CD4-positive, alpha-beta T cell (primary cell): ENCODE results near the gene ROBO4. TPM values are rescaled to one million over a fixed set of nuclear protein-coding genes. Genes with fewer than 3 reads are reported as not detected.

ENCODE experiments used
- ATAC-seq: fragments of 200-7000 bp; cut with Tn5 transposase; one replicate; pipeline ENCODE4 v1.10.0; 2022; ENCODE audit warnings: mild to moderate bottlenecking; ENCODE audit not compliant: poor library complexity
- CTCF ChIA-PET: fragments of 350-600 bp; sonication (Branson Sonifier 250); formaldehyde crosslinking; loops from one replicate; lab custom pipeline; 2021; ENCODE audit warnings: antibody characterized with exemption, inconsistent platforms; lab: Charles Lee
- POLR2A ChIA-PET: fragments of 350-600 bp; sonication (Branson Sonifier 250); formaldehyde crosslinking; loops from one replicate; lab custom pipeline; 2021; ENCODE audit warnings: antibody characterized with exemption, inconsistent platforms; lab: Charles Lee
- DNase-seq, 14 experiments: peaks; one replicate each; pipeline ENCODE4 v3.0.0-alpha.2; 2013 to 2020; ENCODE audit warnings: mixed read lengths in 2 of 14
- H3K27ac ChIP-seq, 2 donors: one replicate each; pipeline versions ENCODE4 v1.5.1 to v1.7.0; 2013; ENCODE audit warnings: low read length in 2 of 2, low read depth in 1 of 2, mild to moderate bottlenecking in 1 of 2
- H3K27me3 ChIP-seq, 2 experiments: 1 replicate in 1 of 2; 2 replicates in 1 of 2; pipeline versions ENCODE4 v1.6.1 to v1.7.0; 2013; ENCODE audit warnings: low read length in 2 of 2, control low read depth in 1 of 2, mild to moderate bottlenecking in 1 of 2, moderate library complexity in 1 of 2; ENCODE audit not compliant: insufficient read depth in 2 of 2, control insufficient read depth in 1 of 2
- H3K36me3 ChIP-seq: one replicate; pipeline ENCODE4 v1.6.1; 2013; ENCODE audit warnings: low read length, control low read depth; ENCODE audit not compliant: insufficient read depth
- H3K4me1 ChIP-seq: one replicate; pipeline ENCODE4 v1.6.1; 2013; ENCODE audit warnings: low read length, control low read depth; ENCODE audit not compliant: insufficient read depth
- H3K4me3 ChIP-seq: one replicate; pipeline ENCODE4 v1.5.1; 2013; ENCODE audit warnings: mild to moderate bottlenecking, low read length, moderate library complexity
- H3K9me3 ChIP-seq, 2 experiments: 1 replicate in 1 of 2; 2 replicates in 1 of 2; pipeline versions ENCODE4 v1.6.1 to v1.7.0; 2013; ENCODE audit warnings: low read length in 2 of 2, mild to moderate bottlenecking in 2 of 2, control low read depth in 1 of 2, moderate library complexity in 1 of 2; ENCODE audit not compliant: control insufficient read depth in 1 of 2, insufficient read depth in 1 of 2
- H3K27ac Mint-ChIP-seq: one replicate; pipeline ENCODE4 v1.8.0; 2020; ENCODE audit warnings: mixed read lengths
- H3K27me3 Mint-ChIP-seq: one replicate; pipeline ENCODE4 v1.8.0; 2021; ENCODE audit warnings: mixed read lengths
- H3K36me3 Mint-ChIP-seq: one replicate; pipeline ENCODE4 v1.8.0; 2021; ENCODE audit warnings: low read depth, mixed read lengths
- H3K4me1 Mint-ChIP-seq: one replicate; pipeline ENCODE4 v1.8.0; 2021; ENCODE audit warnings: low read depth, mixed read lengths
- H3K4me3 Mint-ChIP-seq: one replicate; pipeline ENCODE4 v1.8.0; 2020; ENCODE audit warnings: mild to moderate bottlenecking, mixed read lengths
- H3K9me3 Mint-ChIP-seq: one replicate; pipeline ENCODE4 v1.8.0; 2020; ENCODE audit warnings: mixed read lengths
- intact Hi-C, 2 experiments: fragments of 100-400 bp; cut with DNase I in 1 of 2; cut with micrococcal nuclease in 1 of 2; formaldehyde crosslinking; loops; one replicate each; pipeline versions ENCODE4 v1.15.1 to v1.9.0; 2023 to 2025; cut with DNase I, micrococcal nuclease
- total RNA-seq, 174 experiments: library from RNA in 2 of 174; stranded (reverse) in 2 of 174; gene quantifications; one replicate each; pipeline ENCODE4 v1.2.3 and lab custom pipeline; 2021 to 2026
- TF ChIP-seq, protein P1 (sequence below): fragments of 200-600 bp; IDR thresholded peaks from one replicate; pipeline ENCODE4 v1.8.0; 2022; ENCODE audit warnings: antibody characterized with exemption, mild to moderate bottlenecking

Gene ROBO4
- total RNA-seq, 2 experiments from 2014 or later, result not detected

DNA sequence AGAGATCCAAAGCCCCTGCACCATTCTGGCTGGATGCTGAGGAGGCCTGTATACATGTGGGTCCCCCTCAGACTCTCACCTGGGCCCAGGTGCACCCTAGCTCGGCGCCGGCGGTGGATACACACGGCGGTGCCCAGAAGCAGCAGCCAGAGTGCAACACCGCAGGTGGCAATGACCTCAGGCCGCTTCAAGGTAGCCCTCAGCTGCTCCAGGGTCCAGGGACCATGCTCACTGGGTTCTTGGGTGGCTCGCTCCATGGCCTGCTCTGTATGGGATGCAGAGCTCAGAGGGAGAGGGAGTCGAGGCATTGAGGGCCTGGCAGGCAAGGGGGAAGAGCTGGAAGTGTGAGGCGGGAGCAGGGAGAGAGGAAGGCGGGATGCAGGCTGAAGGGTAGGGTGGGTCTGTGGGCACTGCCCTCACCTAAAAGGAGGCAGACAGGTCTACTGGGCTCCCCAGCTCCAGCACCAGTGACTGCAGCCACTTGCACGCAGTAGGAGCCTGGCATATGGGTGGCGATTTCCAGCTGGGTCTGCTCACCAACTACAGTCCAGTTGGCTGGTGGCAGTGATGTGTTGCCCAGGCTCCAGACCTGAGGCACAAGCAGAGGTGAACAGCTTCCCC lies 3.8 kb downstream of the ROBO4 start:
- TF ChIP-seq, protein P1, sequence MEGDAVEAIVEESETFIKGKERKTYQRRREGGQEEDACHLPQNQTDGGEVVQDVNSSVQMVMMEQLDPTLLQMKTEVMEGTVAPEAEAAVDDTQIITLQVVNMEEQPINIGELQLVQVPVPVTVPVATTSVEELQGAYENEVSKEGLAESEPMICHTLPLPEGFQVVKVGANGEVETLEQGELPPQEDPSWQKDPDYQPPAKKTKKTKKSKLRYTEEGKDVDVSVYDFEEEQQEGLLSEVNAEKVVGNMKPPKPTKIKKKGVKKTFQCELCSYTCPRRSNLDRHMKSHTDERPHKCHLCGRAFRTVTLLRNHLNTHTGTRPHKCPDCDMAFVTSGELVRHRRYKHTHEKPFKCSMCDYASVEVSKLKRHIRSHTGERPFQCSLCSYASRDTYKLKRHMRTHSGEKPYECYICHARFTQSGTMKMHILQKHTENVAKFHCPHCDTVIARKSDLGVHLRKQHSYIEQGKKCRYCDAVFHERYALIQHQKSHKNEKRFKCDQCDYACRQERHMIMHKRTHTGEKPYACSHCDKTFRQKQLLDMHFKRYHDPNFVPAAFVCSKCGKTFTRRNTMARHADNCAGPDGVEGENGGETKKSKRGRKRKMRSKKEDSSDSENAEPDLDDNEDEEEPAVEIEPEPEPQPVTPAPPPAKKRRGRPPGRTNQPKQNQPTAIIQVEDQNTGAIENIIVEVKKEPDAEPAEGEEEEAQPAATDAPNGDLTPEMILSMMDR, result no peak
- no peak overlapping the region for H3K4me3 Mint-ChIP-seq
- H3K4me1 Mint-ChIP-seq, result peaks cover 14% of the 10 kb centered on the region
- Histone ChIP-seq H3K36me3 (no peaks in the 10 kb centered on the region), H3K4me1 (peaks cover 5% of the 10 kb centered on the region), H3K9me3 (no peaks in the 10 kb centered on the region), H3K27ac (no peak overlapping the region), H3K27me3 (no peaks in the 10 kb centered on the region), H3K4me3 (no peak overlapping the region)
- no peak for ATAC-seq
- CTCF ChIA-PET, result no interaction called here
- H3K27ac Mint-ChIP-seq, result no peak overlapping the region
- H3K27me3 Mint-ChIP-seq, result peaks cover 9% of the 10 kb centered on the region
- H3K9me3 Mint-ChIP-seq, result no peaks in the 10 kb centered on the region
- intact Hi-C loops, result no loop called here
- POLR2A ChIA-PET, result no interaction called here
- no peaks in the 10 kb centered on the region for H3K36me3 Mint-ChIP-seq
- no peak for DNase-seq

DNA sequence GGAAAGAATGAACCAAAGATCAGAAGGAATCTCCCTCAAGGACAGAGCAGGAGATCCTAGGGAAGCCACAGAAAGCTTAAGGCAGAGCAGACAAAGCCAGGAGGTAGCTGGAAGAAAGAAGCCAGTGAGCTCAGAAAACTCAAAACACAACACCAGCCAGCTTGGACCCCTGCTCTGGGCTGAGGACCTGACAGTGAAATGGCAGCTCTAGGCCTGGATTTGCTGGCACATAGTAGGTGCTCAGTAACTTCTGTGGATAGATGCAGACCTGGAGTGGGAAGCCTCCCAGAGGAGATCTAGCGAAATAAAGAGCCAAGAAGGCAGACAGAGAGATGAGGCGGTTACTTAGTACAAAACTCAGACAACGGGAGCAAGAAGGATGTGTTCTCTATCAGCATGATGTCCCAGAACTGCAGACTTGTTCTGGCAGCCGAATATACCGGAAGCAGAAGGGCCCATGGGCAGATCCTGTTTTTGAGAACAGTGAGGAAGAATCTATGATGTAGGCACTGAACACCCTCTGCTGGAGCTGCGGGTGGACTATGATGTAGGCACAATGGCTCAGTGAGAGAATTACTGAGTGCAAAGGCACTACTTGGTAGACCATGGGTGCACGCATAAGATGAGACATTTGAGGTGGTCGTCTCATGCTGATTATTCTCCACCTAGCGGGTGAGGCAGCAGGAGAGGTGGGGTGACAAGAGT lies 4.8 kb downstream of the ROBO4 start:
- CTCF ChIA-PET, result no interaction called here
- no peaks in the 10 kb centered on the region for H3K36me3 Mint-ChIP-seq
- H3K27me3 Mint-ChIP-seq, result peaks cover 11% of the 10 kb centered on the region
- H3K4me3 Mint-ChIP-seq, result no peak overlapping the region
- H3K4me1 ChIP-seq, result peaks cover 5% of the 10 kb centered on the region
- no peaks in the 10 kb centered on the region for H3K9me3 ChIP-seq
- intact Hi-C loops, result no loop called here
- no peaks in the 10 kb centered on the region for H3K27me3 ChIP-seq
- ATAC-seq (no peak), DNase-seq (no peak)
- no peaks in the 10 kb centered on the region for H3K36me3 ChIP-seq
- no peak overlapping the region for H3K4me3 ChIP-seq
- H3K27ac ChIP-seq, result no peak overlapping the region
- no peaks in the 10 kb centered on the region for H3K9me3 Mint-ChIP-seq
- TF ChIP-seq, protein P1, result no peak
- POLR2A ChIA-PET, result no interaction called here
- peaks cover 11% of the 10 kb centered on the region for H3K4me1 Mint-ChIP-seq
- H3K27ac Mint-ChIP-seq, result no peak overlapping the region

DNA sequence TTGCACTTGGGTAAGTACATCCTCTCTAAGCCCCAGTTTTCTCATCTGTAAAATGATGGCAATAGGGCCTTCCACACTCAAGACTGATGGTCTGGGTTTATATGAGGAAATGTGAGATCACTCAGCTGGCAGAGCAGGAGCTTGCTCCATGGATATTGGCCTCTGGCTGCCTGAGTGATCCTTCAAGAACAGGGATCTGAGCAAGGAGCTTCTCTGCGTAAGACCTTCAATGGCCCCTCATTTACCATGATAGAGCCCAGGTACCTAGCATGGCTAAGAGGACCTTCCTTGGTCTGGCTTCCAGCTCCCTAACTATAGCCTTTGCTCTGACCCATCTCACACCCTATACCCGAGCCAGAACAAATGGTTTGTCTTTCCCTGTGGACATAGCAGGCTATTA lies 5.5 kb downstream of the ROBO4 start:
- no peak for DNase-seq
- Histone ChIP-seq H3K4me3 (no peak overlapping the region), H3K4me1 (no peaks in the 10 kb centered on the region), H3K27ac (no peak overlapping the region), H3K36me3 (no peaks in the 10 kb centered on the region), H3K9me3 (peaks cover 0 to 4% of the 10 kb centered on the region in 2 experiments), H3K27me3 (peaks cover 1 to 2% of the 10 kb centered on the region in 2 experiments)
- Mint-ChIP-seq H3K27me3 (peaks cover 7% of the 10 kb centered on the region), H3K4me1 (peaks cover 5% of the 10 kb centered on the region), H3K9me3 (no peaks in the 10 kb centered on the region), H3K36me3 (no peaks in the 10 kb centered on the region), H3K4me3 (no peak overlapping the region), H3K27ac (no peak overlapping the region)
- ChIA-PET CTCF (interaction anchor here (0.6 kb wide), 1 partner anchor 284 kb away, joined by 4 read pairs; no protein-coding TSS in a partner anchor), POLR2A (no interaction called here)
- intact Hi-C loops, result no loop called here
- TF ChIP-seq, protein P1, result no peak
- no peak for ATAC-seq
